ENCODE data around the gene LRBA.
"Not testable (repeated sequence)": the region's sequence is repeated elsewhere in the genome, so short reads cannot be mapped to it uniquely, and the experiment has no call there.

Gene LRBA

DNA sequence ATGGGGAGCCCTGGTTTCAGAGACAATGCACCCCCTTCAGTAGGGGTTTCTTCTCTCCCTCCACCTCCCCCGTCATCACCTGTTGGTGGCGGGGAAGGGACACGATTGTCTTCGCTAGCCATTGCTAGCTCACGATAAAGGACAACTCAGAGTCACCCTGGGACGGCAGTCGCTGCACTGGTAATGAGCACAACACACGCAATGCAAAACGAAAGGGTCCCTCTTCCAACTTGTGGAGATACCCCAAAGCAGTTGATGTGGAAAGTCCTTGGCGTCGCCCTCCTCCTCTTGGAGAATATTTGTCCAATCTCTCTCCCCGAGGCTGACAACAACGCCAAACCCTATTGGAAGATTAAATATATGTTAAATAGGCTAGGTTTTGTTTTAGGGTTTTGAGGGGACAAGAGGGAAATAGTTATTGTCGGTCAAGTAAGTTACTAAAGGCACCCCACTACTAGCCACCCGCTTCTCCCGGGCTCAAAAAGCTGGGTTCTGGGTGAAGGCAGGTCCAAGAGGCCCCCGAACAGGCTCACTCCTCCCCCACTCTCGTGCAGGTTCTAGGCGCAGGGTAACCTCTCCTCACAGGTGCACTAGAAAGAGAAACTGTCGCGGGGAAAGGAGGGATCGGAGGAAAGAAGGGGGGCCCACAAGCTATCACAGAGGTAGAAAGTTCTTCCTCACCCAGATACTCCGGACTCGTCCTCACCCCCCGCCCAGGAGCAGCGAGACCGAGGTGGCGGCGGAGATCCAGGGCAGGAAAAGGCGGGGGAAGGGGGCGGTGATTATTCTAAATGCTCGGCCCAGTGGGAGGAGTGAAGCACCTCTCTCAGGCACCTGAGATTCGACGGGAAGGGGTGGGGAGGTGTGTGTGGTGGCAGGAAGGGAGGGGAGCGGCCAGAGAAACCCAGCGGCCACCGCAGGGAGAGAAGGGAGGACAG is at the start of gene LRBA:
Gene LRBA (minus strand): TSS at position 764 of the 938 bp plus-strand sequence. CDS start 642 bp downstream, at position 122.
- Histone ChIP-seq H3K27ac (peak within 1 kb of the TSS; percentile 72 to 93), H3K4me3 (peak within 1 kb of the TSS; percentile 97)
- peak; percentile 80 for DNase-seq (ENCODE audit: low spot score)
- TF ChIP-seq, protein P1, sequence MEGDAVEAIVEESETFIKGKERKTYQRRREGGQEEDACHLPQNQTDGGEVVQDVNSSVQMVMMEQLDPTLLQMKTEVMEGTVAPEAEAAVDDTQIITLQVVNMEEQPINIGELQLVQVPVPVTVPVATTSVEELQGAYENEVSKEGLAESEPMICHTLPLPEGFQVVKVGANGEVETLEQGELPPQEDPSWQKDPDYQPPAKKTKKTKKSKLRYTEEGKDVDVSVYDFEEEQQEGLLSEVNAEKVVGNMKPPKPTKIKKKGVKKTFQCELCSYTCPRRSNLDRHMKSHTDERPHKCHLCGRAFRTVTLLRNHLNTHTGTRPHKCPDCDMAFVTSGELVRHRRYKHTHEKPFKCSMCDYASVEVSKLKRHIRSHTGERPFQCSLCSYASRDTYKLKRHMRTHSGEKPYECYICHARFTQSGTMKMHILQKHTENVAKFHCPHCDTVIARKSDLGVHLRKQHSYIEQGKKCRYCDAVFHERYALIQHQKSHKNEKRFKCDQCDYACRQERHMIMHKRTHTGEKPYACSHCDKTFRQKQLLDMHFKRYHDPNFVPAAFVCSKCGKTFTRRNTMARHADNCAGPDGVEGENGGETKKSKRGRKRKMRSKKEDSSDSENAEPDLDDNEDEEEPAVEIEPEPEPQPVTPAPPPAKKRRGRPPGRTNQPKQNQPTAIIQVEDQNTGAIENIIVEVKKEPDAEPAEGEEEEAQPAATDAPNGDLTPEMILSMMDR (IDR thresholded peaks at IDR 0.05): no peak

- not testable (repeated sequence) for H3K4me3 ChIP-seq; H3K27ac ChIP-seq; DNase-seq (ENCODE audit: low spot score)
Observed at GRCh38 chr4:151063143-151063542, 48.1 kb upstream of the LRBA start.

GRCh38 chr4:151055539-151055938 is 40.5 kb upstream of the LRBA start:
- no peak overlapping the region for H3K4me3 ChIP-seq
- TF ChIP-seq, protein P1 (IDR thresholded peaks at IDR 0.05): no peak
- no peak for DNase-seq (ENCODE audit: low spot score)

DNA sequence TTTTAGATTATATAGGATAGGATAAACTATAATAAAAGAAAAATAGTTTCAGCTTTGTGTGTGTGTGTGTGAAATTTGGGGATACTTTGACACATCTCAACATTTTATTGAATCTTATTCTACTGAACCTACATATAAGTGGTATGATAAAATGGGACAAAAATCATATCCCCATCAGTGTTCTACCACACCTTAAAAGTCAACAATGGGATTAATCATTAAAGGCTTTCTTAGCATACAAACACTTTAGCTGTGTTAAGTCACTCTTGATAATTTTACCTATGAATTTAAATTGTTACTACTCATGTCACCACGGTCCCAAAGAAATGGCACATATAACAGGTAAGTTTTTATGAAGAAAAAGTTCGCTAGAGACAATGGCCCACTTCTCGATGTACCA is 37.7 kb upstream of the LRBA start:
- TF ChIP-seq, protein P1 (IDR thresholded peaks at IDR 0.05): no peak
- H3K4me3 ChIP-seq: no peak overlapping the region
- no peak for DNase-seq (ENCODE audit: low spot score)
- H3K27ac ChIP-seq: no peak overlapping the region

More at GRCh38 chr4:151055539-151055938, 40.5 kb upstream of the LRBA start:
- H3K27ac ChIP-seq: no peak overlapping the region

DNA sequence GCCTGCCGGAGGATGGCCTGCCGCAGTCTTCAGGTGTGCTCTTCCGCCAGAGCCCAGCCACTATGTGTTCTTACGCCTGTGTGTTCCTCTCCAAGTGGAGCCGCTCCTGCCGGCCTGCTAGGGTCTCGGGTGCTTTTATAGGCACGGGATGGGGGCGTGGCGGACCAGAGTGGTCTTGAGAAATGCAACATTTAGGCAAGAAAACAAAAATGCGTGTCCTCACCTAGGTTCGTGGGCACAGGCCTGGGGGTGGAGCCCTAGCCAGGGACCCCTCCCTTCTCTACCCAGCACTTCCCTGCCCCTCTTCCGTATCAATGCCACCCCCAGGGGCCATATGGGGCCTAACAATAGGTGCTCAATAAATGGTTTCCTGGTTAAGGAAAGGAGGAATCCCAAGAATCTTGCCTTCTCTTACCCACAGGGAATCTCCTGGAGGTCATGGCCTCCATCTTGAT is 34.4 kb upstream of the LRBA start:
- no peak for DNase-seq (ENCODE audit: low spot score)
- H3K27ac ChIP-seq: no peak overlapping the region

DNA sequence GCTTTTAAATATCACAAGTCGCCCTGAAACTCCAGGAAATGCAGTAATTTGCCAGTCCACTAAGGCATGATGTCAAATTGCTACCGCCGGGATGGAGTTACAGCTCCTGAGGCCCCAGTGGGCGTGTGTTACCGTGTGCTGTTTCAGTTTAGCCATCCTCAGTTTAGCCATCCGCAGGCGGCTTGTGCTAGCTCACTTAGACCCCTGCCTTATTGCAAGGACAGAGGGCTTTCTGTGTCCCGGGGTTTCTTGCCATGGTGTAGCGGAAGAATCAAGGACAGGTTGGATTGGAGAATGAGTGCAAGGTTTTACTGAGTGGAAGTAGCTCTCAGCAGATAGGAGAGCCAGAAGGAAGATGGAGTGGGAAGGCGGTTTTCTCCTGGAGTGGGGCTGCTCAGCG is 33.8 kb upstream of the LRBA start:
- DNase-seq (ENCODE audit: low spot score): no peak
- Histone ChIP-seq H3K4me3 (no peak overlapping the region), H3K27ac (no peak overlapping the region)
- TF ChIP-seq, protein P1 (IDR thresholded peaks at IDR 0.05): no peak

More for the DNA sequence above, 34.4 kb upstream of the LRBA start:
- no peak overlapping the region for H3K4me3 ChIP-seq
- TF ChIP-seq, protein P1 (IDR thresholded peaks at IDR 0.05): no peak

- no peak for DNase-seq (ENCODE audit: low spot score)
- no peak overlapping the region for H3K4me3 ChIP-seq
- H3K27ac ChIP-seq: no peak overlapping the region
- TF ChIP-seq, protein P1 (IDR thresholded peaks at IDR 0.05): no peak
Observed at GRCh38 chr4:151046609-151047008, 31.5 kb upstream of the LRBA start.
